Measurements from ENCODE around the gene PGAP2.
"Not testable (repeated sequence)": the region's sequence is repeated elsewhere in the genome, so short reads cannot be mapped to it uniquely, and the experiment has no call there.

PGAP2 gene

DNA sequence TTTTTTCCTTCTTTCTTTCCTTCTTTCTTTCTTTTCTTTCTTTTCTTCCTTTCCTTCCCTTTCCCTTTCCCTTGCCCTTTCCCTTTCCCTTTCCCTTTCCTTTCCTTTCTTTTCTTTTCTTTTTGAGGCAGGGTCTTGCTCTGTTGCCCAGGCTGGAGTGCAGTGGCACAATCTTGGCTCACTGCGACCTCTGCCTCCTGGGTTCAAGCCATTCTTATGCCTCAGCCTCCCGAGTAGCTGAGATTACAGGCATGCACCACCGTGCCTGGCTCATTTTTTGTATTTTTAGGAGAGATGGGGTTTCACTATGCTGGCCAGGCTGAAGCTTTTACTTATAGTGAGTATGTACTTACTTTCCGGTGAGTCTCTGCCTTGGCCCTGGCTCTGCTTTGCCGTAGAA, 6.5 kb downstream of the PGAP2 start:
- H3K9me3 ChIP-seq (ENCODE audit: control insufficient read depth, low read length); H2BK12ac ChIP-seq (ENCODE audit: low read length in 2 of 2); DNase-seq; H2BK120ac ChIP-seq (ENCODE audit: low read depth, low read length); H3K4me2 ChIP-seq (ENCODE audit: low read length, poor library complexity, severe bottlenecking); H2BK5ac ChIP-seq (ENCODE audit: low read depth, low read length, poor library complexity, severe bottlenecking); H3K9ac ChIP-seq (ENCODE audit: low read length); H3K27me3 ChIP-seq (ENCODE audit: control insufficient read depth in 1 of 2, insufficient read depth in 1 of 2, low read length in 2 of 2); H2AK5ac ChIP-seq (ENCODE audit: low read length, severe bottlenecking); H3K18ac ChIP-seq (ENCODE audit: low read depth in 1 of 2, low read length in 2 of 2); H4K91ac ChIP-seq (ENCODE audit: low read length); H3K4me3 ChIP-seq (ENCODE audit: insufficient read depth in 1 of 2, low read depth in 1 of 2, low read length in 2 of 2); H3K4me1 ChIP-seq (ENCODE audit: control insufficient read depth, insufficient read depth, low read depth, low read length); H3K4ac ChIP-seq (ENCODE audit: low read depth in 1 of 2, low read length in 2 of 2); H4K8ac ChIP-seq (ENCODE audit: low read length); H2AFZ ChIP-seq (ENCODE audit: low read depth, low read length); H3K27ac ChIP-seq (ENCODE audit: low read length, poor library complexity, severe bottlenecking); H3K23ac ChIP-seq (ENCODE audit: low read length in 2 of 2); H2BK15ac ChIP-seq (ENCODE audit: low read depth, poor library complexity, severe bottlenecking); H3K14ac ChIP-seq (ENCODE audit: low read length in 2 of 2): not testable (repeated sequence)
- 91% methylated on average over 5 of the region's 5 CpGs for WGBS
- Histone ChIP-seq H3K79me1 (replicated peaks; ENCODE audit: low read length, poor library complexity, severe bottlenecking) (peaks cover 14% of the 10 kb centered on the region), H3K36me3 (ENCODE audit: control insufficient read depth in 1 of 2, insufficient read depth in 2 of 2, low read depth in 1 of 2, low read length in 2 of 2) (peaks cover 9 to 12% of the 10 kb centered on the region in 2 experiments)

DNA sequence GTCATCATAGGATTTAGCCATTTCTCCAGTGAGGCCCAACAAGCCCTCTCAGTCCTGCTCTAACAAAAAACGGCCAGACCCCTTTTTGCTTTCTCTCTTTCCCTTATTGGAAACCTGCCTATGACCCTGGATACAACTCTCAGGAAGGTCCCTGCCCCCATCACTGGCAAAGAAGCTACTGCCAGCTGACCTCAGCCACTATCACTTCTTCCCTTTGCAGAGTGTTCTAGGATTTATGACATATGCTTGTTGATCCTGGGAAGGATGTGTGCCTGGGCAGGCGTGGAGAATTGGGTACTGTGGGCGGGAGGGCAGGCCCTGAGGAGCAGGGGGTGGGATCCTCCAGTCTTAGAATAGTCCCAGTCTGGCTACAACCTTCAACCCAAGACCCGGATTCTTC, 7.5 kb downstream of the PGAP2 start:
- H3K4ac ChIP-seq (ENCODE audit: low read depth in 1 of 2, low read length in 2 of 2), result no peak overlapping the region
- H2BK12ac ChIP-seq (ENCODE audit: low read length in 2 of 2), result no peak overlapping the region
- H3K23ac ChIP-seq (ENCODE audit: low read length in 2 of 2), result peak overlapping the region in 1 of 2 experiments; percentile 9
- H3K9me3 ChIP-seq (ENCODE audit: control insufficient read depth, low read length), result no peaks in the 10 kb centered on the region
- no peak overlapping the region for H3K18ac ChIP-seq (ENCODE audit: low read depth in 1 of 2, low read length in 2 of 2)
- peaks cover 9 to 13% of the 10 kb centered on the region in 2 experiments for H3K36me3 ChIP-seq (ENCODE audit: control insufficient read depth in 1 of 2, insufficient read depth in 2 of 2, low read depth in 1 of 2, low read length in 2 of 2)
- no peak overlapping the region for H2AFZ ChIP-seq (ENCODE audit: low read depth, low read length)
- no peak overlapping the region for H3K4me2 ChIP-seq (ENCODE audit: low read length, poor library complexity, severe bottlenecking)
- H2BK5ac ChIP-seq (ENCODE audit: low read depth, low read length, poor library complexity, severe bottlenecking), result no peak overlapping the region
- no peak overlapping the region for H2AK5ac ChIP-seq (ENCODE audit: low read length, severe bottlenecking)
- DNase-seq, result no peak
- H3K4me1 ChIP-seq (ENCODE audit: control insufficient read depth, insufficient read depth, low read depth, low read length), result peaks cover 3% of the 10 kb centered on the region
- H3K14ac ChIP-seq (ENCODE audit: low read length in 2 of 2), result peak overlapping the region in 1 of 2 experiments; percentile 46
- no peak overlapping the region for H2BK120ac ChIP-seq (ENCODE audit: low read depth, low read length)
- no peak overlapping the region for H2BK15ac ChIP-seq (ENCODE audit: low read depth, poor library complexity, severe bottlenecking)
- no peak overlapping the region for H3K9ac ChIP-seq (ENCODE audit: low read length)
- H3K27me3 ChIP-seq (ENCODE audit: control insufficient read depth in 1 of 2, insufficient read depth in 1 of 2, low read length in 2 of 2), result no peaks in the 10 kb centered on the region
- H3K27ac ChIP-seq (ENCODE audit: low read length, poor library complexity, severe bottlenecking), result no peak overlapping the region
- no peak overlapping the region for H4K91ac ChIP-seq (ENCODE audit: low read length)
- WGBS, result 88% methylated on average over 4 of the region's 4 CpGs
- H3K79me1 ChIP-seq (replicated peaks; ENCODE audit: low read length, poor library complexity, severe bottlenecking), result peaks cover 14% of the 10 kb centered on the region
- H4K8ac ChIP-seq (ENCODE audit: low read length), result no peak overlapping the region
- no peak overlapping the region for H3K4me3 ChIP-seq (ENCODE audit: insufficient read depth in 1 of 2, low read depth in 1 of 2, low read length in 2 of 2)

DNA sequence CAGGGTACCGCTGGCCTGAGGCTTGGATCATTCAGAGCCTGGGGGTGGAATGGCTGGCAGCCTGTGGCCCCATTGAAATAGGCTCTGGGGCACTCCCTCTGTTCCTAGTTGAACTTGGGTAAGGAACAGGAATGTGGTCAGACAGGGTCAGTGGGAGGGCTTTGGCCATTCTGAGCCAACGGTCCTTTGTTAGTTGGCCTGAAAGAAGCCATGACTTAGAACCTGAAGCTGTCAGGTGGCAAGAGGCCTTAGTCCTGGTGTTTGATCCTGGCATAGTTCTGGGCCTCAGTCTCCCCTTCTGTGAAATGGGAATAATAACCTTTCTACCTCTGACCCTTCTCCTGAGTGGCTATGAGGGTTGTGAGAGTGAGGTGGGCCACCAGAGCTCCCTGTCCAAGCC, 8.3 kb downstream of the PGAP2 start:
- no peaks in the 10 kb centered on the region for H3K27me3 ChIP-seq (ENCODE audit: control insufficient read depth in 1 of 2, insufficient read depth in 1 of 2, low read length in 2 of 2)
- DNase-seq, result no peak
- H3K27ac ChIP-seq (ENCODE audit: low read length, poor library complexity, severe bottlenecking), result no peak overlapping the region
- H3K4me2 ChIP-seq (ENCODE audit: low read length, poor library complexity, severe bottlenecking), result no peak overlapping the region
- H4K8ac ChIP-seq (ENCODE audit: low read length), result no peak overlapping the region
- no peaks in the 10 kb centered on the region for H3K9me3 ChIP-seq (ENCODE audit: control insufficient read depth, low read length)
- H3K23ac ChIP-seq (ENCODE audit: low read length in 2 of 2), result no peak overlapping the region
- no peak overlapping the region for H4K91ac ChIP-seq (ENCODE audit: low read length)
- H2BK120ac ChIP-seq (ENCODE audit: low read depth, low read length), result no peak overlapping the region
- peaks cover 8 to 16% of the 10 kb centered on the region in 2 experiments for H3K36me3 ChIP-seq (ENCODE audit: control insufficient read depth in 1 of 2, insufficient read depth in 2 of 2, low read depth in 1 of 2, low read length in 2 of 2)
- no peak overlapping the region for H2BK15ac ChIP-seq (ENCODE audit: low read depth, poor library complexity, severe bottlenecking)
- 94% methylated on average over 1 of the region's 2 CpGs for WGBS
- no peak overlapping the region for H2AK5ac ChIP-seq (ENCODE audit: low read length, severe bottlenecking)
- H3K14ac ChIP-seq (ENCODE audit: low read length in 2 of 2), result no peak overlapping the region
- H3K79me1 ChIP-seq (replicated peaks; ENCODE audit: low read length, poor library complexity, severe bottlenecking), result peaks cover 12% of the 10 kb centered on the region
- H2AFZ ChIP-seq (ENCODE audit: low read depth, low read length), result no peak overlapping the region
- no peaks in the 10 kb centered on the region for H3K4me1 ChIP-seq (ENCODE audit: control insufficient read depth, insufficient read depth, low read depth, low read length)
- H3K4me3 ChIP-seq (ENCODE audit: insufficient read depth in 1 of 2, low read depth in 1 of 2, low read length in 2 of 2), result no peak overlapping the region
- H3K18ac ChIP-seq (ENCODE audit: low read depth in 1 of 2, low read length in 2 of 2), result no peak overlapping the region
- no peak overlapping the region for H2BK12ac ChIP-seq (ENCODE audit: low read length in 2 of 2)
- H2BK5ac ChIP-seq (ENCODE audit: low read depth, low read length, poor library complexity, severe bottlenecking), result no peak overlapping the region
- no peak overlapping the region for H3K9ac ChIP-seq (ENCODE audit: low read length)
- H3K4ac ChIP-seq (ENCODE audit: low read depth in 1 of 2, low read length in 2 of 2), result no peak overlapping the region

DNA sequence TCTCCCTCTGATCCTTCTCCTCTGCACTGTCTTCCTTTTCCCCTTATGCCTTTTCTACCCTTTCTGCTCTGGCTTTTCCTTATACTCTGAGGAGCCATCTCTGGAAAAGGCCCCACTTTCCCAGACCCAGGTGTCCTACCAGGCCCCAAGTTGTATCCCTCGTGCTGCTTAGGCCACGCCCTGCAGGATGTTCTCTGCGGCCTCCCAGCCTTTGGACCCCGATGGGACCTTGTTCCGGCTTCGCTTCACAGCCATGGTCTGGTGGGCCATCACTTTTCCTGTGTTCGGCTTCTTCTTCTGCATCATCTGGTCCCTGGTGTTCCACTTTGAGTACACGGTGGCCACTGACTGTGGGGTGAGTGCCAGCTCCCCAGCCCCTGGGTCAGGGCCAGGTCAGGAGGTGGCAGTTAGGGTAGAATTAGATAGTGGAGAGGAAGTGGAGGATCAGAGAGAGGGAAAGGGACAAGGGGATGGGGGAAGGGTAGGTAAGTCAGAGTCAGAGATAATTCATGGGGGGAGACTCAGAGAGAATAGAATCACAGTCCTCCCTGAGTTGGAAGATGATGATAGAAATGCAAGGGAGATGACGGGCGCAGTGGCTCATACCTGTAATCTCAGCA, 8.9 kb downstream of the PGAP2 start:
- Histone ChIP-seq H2BK12ac (ENCODE audit: low read length in 2 of 2) (no peak overlapping the region), H2AFZ (ENCODE audit: low read depth, low read length) (no peak overlapping the region), H3K27ac (ENCODE audit: low read length, poor library complexity, severe bottlenecking) (no peak overlapping the region), H4K91ac (ENCODE audit: low read length) (no peak overlapping the region), H3K9me3 (ENCODE audit: control insufficient read depth, low read length) (no peaks in the 10 kb centered on the region), H3K27me3 (ENCODE audit: control insufficient read depth in 1 of 2, insufficient read depth in 1 of 2, low read length in 2 of 2) (no peaks in the 10 kb centered on the region), H4K8ac (ENCODE audit: low read length) (no peak overlapping the region), H3K4me3 (ENCODE audit: insufficient read depth in 1 of 2, low read depth in 1 of 2, low read length in 2 of 2) (no peak overlapping the region), H3K4ac (ENCODE audit: low read depth in 1 of 2, low read length in 2 of 2) (no peak overlapping the region), H3K4me1 (ENCODE audit: control insufficient read depth, insufficient read depth, low read depth, low read length) (no peaks in the 10 kb centered on the region), H3K14ac (ENCODE audit: low read length in 2 of 2) (no peak overlapping the region), H3K79me1 (replicated peaks; ENCODE audit: low read length, poor library complexity, severe bottlenecking) (peaks cover 10% of the 10 kb centered on the region), H2BK120ac (ENCODE audit: low read depth, low read length) (no peak overlapping the region), H3K4me2 (ENCODE audit: low read length, poor library complexity, severe bottlenecking) (no peak overlapping the region), H2BK15ac (ENCODE audit: low read depth, poor library complexity, severe bottlenecking) (no peak overlapping the region), H2AK5ac (ENCODE audit: low read length, severe bottlenecking) (no peak overlapping the region), H3K36me3 (ENCODE audit: control insufficient read depth in 1 of 2, insufficient read depth in 2 of 2, low read depth in 1 of 2, low read length in 2 of 2) (peaks cover 8 to 16% of the 10 kb centered on the region in 2 experiments), H3K23ac (ENCODE audit: low read length in 2 of 2) (peak overlapping the region in 1 of 2 experiments; percentile 46), H2BK5ac (ENCODE audit: low read depth, low read length, poor library complexity, severe bottlenecking) (no peak overlapping the region), H3K18ac (ENCODE audit: low read depth in 1 of 2, low read length in 2 of 2) (no peak overlapping the region), H3K9ac (ENCODE audit: low read length) (no peak overlapping the region)
- 90% methylated on average over 10 of the region's 10 CpGs for WGBS
- no peak for DNase-seq
